ENCODE data around the gene ADTRP. TPM values are rescaled to one million over a fixed set of nuclear protein-coding genes. Genes with fewer than 3 reads are reported as not detected.

ADTRP gene, protein sequence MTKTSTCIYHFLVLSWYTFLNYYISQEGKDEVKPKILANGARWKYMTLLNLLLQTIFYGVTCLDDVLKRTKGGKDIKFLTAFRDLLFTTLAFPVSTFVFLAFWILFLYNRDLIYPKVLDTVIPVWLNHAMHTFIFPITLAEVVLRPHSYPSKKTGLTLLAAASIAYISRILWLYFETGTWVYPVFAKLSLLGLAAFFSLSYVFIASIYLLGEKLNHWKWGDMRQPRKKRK
- total RNA-seq (2014; rRNA removed; shearing (Covaris generic)): 0.25 TPM in 1 of 2 replicates, not detected in the other
- not detected in 2 replicates for polyA plus RNA-seq (2014; cell fraction: nucleus; rRNA removed)

- no peak for DNase-seq (ENCODE audit: extremely low read depth, low read depth)
These were observed at the start of gene ADTRP for GRCh38 chr6:11778648-11779328. ADTRP (minus strand) TSS chr6:11778803; CDS start chr6:11778759, 44 bp downstream.

DNA sequence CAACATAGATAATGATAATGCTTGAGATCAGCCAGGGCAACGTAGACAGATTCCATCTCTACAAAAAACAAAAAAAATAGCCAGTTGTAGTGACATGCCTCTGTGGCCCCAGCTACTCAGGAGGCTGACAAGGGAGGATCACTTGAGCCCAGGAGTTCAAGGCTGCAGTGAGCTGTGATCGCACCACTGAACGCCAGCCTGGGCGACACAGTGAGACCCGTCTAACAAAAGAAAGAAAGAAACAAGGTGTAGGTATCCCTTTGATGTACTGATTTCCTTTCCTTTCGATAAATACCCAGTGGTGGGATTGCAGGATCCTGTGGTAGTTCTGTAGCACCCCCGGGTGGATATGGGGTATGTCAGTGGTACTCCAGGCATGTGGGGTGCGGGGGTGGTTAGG is 48.2 kb upstream of the ADTRP start:
- DNase-seq (ENCODE audit: extremely low read depth, low read depth): no peak

DNA sequence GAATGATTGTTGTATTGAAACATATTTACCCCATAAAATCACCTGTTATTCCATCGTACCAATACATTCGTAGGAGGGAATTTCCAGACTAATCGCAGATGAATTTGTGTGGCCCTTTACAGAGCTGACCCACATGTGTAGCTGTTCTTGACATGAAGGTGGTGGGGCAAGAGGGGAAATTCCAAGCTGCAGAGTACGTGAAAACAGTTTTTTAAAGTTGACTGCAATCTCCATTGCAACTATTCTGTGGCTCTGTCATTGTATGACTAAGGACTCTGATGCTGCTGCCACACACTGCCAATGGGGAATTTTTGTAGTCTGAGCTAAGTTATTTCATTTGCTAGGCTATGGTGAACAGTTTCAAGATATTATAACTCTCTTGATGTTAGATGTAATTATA is 46.4 kb upstream of the ADTRP start:
- DNase-seq (ENCODE audit: extremely low read depth, low read depth): no peak

DNA sequence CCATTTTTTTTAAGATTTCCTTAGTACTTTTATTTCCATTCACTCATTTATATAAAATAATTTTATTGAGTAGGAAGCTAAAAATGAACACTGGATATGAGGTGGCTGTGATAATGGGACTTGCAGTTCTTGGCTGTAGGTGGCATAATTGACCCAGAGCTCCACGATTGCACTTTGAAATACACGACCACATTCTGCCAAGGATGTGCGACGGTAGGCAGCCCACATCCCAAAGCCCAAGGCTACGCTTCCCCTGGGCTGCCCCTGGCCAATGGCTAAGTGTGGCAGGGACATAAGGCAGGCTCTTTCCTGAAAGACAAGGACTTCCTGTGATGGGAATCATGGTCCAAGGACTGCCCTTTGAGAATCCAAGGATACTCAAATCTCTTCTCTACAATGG is 43.7 kb upstream of the ADTRP start:
- DNase-seq (ENCODE audit: extremely low read depth, low read depth): no peak

DNA sequence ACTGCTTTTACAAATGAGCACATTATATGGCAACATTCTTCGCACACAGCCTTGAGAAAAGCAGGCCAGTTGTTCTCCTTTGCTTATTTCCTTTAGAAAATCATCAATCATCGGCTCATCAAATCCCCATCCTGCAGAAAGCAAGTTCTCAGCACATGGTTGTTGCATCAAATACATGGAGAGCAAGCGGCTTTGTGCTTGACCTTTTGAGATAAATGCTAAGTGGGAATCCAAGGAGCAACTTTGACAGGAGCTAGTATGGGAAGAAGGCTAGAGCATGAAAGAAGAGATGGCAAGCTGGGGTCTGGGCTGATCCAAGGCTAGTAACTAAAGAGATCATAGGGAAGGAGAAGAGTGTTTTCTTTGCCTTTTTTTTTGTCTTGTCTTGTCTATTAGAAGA is 43.2 kb upstream of the ADTRP start:
- DNase-seq (ENCODE audit: extremely low read depth, low read depth): no peak

DNA sequence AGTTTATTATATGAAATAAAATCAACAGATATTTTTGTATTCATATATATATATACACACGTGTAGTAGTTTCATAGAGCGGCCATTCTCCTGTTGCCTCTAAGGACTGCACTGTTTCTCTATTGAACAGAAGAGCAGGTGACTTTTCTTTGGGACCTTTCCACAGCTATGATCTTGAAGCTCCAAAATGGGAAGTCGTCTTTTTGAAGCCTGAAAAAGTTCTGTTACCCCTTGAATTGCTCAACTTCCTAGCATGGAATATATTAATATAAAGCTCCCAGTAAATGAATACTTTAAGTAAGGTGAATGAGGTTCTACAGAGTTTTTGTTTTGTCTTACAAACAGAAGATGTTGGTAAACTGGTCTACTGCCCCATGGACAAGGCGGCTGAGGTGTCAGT is 42.2 kb upstream of the ADTRP start:
- no peak for DNase-seq (ENCODE audit: extremely low read depth, low read depth)

DNA sequence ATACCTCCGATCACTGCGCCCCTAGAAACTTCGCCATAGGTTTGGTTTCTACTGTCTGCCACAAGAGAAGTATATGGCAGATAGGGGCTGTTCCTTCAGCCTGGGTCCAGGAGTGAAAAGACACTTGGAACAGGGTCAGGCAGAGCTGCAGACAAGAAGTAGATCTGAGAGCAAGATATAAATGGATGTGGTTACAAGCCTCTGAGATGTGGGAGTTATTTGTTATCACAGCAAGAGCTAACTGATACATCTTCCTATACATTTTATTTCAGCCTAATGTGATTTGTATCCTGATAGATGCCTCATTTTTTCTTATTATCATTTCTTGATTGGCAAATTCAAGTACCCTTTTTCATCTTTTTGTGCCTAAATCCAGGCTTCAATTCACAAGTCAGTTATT is 40.9 kb upstream of the ADTRP start:
- DNase-seq (ENCODE audit: extremely low read depth, low read depth): no peak

DNA sequence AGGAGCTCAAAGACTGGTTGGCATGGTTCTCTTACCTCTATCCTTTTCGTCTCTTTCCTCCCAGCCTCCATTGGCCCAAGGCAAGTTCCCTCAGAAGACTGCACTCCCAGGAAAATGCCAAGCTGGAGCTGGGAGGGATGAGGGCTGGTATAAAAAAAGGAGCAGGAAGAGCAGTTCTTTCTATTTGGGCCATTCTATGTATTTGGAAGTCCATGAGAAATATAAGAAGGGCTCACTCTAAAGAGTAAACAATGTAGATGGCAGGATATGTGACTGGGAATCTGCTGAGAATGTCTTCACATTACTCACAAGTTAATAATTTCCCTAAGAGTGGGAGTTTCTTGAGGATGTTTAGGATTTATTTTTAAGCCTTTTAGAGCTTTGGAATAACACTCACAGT is 36.6 kb upstream of the ADTRP start:
- DNase-seq (ENCODE audit: extremely low read depth, low read depth): no peak

- no peak for DNase-seq (ENCODE audit: extremely low read depth, low read depth)
These were observed 36.2 kb upstream of the ADTRP start for GRCh38 chr6:11814819-11815218.

GRCh38 chr6:11814106-11814505 is 35.5 kb upstream of the ADTRP start:
- no peak for DNase-seq (ENCODE audit: extremely low read depth, low read depth)

DNA sequence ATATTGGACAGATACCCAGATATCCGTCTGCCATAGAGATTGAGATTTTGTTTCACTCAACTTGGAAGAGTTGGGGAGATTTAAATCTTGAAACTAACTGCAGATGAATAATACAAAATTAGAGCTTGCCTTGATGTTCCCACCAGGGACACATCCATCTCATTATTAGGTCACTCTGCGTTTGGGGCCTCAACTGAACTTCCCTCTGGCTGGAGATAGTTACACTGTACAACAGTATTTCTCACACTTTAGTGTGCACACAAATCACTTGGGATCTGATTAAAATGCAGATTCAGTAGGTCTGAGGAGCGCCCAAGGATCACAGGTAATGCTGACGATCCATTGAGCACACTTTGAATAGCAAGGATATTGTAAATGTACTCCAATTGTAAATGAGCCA is 35.0 kb upstream of the ADTRP start:
- DNase-seq (ENCODE audit: extremely low read depth, low read depth): no peak

GRCh38 chr6:11812951-11813350 is 34.3 kb upstream of the ADTRP start:
- DNase-seq (ENCODE audit: extremely low read depth, low read depth): no peak

DNA sequence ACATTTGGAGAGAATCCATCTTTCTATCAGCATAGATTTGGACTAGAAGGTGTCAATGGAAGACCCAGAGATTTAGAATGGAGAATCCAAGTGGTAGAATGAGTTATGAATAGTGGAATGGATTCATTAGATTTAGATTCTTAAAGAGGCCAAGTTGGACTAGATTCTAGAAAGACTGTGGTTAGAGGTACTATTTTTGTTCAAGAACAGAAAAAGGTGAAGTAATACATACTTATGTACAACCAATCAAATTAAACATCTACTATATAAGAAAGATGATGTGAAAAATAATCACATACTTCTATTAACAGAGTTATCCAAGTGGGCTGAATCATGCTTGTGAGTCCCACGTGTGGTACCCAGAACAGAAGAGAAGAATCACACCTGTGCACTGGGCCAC is 33.8 kb upstream of the ADTRP start:
- no peak for DNase-seq (ENCODE audit: extremely low read depth, low read depth)

GRCh38 chr6:11811644-11812264 is 33.2 kb upstream of the ADTRP start:
- DNase-seq (ENCODE audit: extremely low read depth, low read depth): no peak

DNA sequence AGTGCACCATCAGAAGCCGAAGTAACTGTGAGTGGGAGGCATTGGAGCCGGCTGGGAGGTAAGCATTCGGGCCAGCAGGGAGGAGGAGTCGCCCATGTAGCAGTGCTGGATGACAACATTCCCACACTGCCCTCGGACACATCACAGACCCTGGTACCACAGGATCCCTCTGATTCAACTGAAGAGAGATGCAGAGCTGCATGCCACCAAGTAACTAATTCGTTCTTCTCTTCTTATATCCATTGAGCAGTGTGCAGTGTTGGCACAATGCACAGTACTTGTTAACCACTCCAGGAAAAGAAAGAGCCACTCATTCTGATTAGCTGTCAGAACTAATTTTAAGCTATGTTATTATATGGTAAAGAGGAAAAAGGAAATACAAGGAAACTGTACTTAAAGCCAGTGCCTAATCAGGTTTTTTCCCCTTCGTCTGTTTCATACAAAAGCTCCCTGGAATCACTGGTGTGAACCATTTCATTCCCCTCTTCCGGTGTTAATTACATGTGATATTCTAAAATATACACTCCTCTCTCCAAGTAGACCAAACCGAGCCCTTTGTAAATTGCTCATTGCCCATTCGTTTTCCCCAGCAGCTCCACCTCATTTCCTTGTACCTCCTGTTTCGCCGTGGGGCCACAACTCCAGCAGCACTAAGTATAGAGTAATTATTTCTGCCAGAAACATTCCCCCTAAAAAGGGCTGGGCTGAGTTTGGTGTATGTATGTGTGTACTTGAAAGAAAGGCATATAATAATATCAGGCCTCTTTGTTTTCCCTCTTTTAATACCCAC is 32.4 kb upstream of the ADTRP start:
- no peak for DNase-seq (ENCODE audit: extremely low read depth, low read depth)

GRCh38 chr6:11810039-11810541 is 31.5 kb upstream of the ADTRP start:
- peak; percentile 78 for DNase-seq (ENCODE audit: extremely low read depth, low read depth)

GRCh38 chr6:11808054-11808453 is 29.5 kb upstream of the ADTRP start:
- DNase-seq (ENCODE audit: extremely low read depth, low read depth): no peak

- no peak for DNase-seq (ENCODE audit: extremely low read depth, low read depth)
These were observed 28.1 kb upstream of the ADTRP start for GRCh38 chr6:11806561-11807317.

DNA sequence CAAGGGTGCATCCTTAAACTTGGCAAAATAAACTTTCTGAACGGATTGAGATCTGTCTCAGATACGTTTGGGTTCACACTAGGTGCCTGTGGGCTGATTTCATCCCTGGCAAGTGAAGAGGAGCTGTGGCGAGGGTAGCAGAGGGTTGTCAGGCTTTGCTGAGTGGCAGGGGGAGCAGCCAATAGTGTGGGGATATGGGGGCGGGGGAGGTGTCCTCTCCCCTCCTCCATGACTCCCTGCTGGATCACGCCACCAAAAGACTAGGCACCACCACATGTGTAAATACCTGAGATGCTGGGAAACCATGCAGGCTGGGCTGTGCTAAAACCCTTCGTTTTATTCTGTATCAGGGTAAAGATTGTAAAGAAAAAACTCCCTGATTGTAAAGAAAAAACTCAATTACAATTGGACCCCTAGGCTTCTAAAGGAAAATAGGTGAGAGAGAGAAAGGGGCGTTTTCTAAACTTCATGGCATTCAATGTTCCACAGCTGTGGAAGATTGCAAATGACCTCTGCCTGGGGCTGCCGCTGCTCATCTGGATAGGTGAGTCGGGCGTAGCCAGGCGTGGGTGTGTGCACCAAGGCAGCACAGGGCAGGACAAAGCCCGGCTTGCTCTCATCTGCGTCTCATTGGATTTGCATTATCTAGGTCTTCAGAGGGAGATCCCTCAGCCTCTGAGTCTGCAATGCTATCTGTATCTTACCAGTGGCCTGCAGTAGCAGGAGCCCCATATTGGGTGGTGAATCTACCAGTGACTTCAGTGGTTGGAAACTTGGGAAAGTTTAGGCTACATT is 26.9 kb upstream of the ADTRP start:
- DNase-seq (ENCODE audit: extremely low read depth, low read depth): no peak
